Posterior cingulate gyrus (tissue), 11 donors: Measurements from ENCODE around the gene FAM8A1.
"Not testable (repeated sequence)": the region's sequence is repeated elsewhere in the genome, so short reads cannot be mapped to it uniquely, and the experiment has no call there.

ENCODE experiments used
- DNase-seq, 10 donors: peaks; one replicate each; pipeline versions ENCODE4 v3.0.0 to v3.0.0-alpha.2; 2020 to 2021; ENCODE audit warnings: mixed read lengths in 3 of 10
- intact Hi-C: fragments of 100-400 bp; cut with DNase I; formaldehyde crosslinking; loops from one replicate; pipeline ENCODE4 v1.15.1; 2023

The FAM8A1 gene, protein sequence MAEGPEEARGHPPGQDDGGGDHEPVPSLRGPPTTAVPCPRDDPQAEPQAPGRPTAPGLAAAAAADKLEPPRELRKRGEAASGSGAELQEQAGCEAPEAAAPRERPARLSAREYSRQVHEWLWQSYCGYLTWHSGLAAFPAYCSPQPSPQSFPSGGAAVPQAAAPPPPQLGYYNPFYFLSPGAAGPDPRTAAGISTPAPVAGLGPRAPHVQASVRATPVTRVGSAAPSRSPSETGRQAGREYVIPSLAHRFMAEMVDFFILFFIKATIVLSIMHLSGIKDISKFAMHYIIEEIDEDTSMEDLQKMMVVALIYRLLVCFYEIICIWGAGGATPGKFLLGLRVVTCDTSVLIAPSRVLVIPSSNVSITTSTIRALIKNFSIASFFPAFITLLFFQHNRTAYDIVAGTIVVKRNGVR

GRCh38 chr6:17599877-17600526 is at the start of gene FAM8A1:
Gene FAM8A1 (plus strand): TSS chr6:17600302. CDS start chr6:17600410, 108 bp downstream.
- intact Hi-C loops = loop anchor here (2.0 to 5.0 kb wide), 2 partner anchors 107 to 202 kb away; partner anchors contain the start of gene NUP153
- DNase-seq = peak; percentile 96 to 100 (median 98)

GRCh38 chr6:17551383-17551958 is 48.6 kb upstream of the FAM8A1 start:
- intact Hi-C loops = no loop called here

DNA sequence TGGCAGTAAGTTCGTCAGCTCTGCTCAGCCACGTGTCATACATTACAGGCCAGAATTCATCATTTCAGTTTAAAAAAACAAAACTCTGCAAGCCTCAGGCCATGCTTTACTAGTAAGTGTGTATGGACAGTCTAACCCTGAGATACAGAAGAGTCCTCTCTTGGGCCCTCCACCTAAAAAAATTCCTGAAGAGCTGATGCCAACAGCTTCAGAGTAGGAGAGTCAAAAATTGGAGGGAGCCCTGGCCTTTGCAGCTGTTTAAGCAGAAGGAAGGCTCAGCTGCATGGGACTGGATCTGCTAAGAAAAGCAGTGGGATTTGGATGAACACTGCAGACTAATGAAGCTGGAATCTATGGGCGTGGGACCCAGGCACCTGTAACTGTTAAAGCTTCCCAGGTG is 47.2 kb upstream of the FAM8A1 start:
- intact Hi-C loops = no loop called here
- DNase-seq = no peak

More at GRCh38 chr6:17551383-17551958, 48.6 kb upstream of the FAM8A1 start:
- DNase-seq = no peak

GRCh38 chr6:17556014-17556413 is 44.1 kb upstream of the FAM8A1 start:
- intact Hi-C loops = no loop called here

DNA sequence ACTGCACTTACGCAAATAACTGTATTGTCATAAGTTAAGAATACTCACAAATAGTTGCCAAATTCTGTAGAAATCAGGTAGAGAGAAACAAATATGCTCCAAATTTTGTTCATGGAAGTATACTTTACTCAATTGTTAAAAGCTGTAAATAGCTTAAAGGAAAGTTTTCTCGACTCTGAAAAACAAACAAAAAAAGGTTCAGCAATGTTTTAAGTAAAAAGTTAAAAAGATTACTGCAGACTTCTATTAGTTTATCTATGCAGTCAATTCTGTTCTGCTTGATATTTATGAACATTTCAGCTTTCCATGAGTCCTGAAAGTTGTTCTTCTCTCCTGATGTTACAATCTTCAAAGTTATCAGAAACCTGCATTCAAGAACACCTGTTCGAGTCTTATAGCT is 37.5 kb upstream of the FAM8A1 start:
- intact Hi-C loops = no loop called here
- DNase-seq = no peak

More at GRCh38 chr6:17556014-17556413, 44.1 kb upstream of the FAM8A1 start:
- no peak for DNase-seq

- intact Hi-C loops = no loop called here
- no peak for DNase-seq
These were observed 34.7 kb upstream of the FAM8A1 start for GRCh38 chr6:17565399-17565798.

- DNase-seq = no peak
- intact Hi-C loops = no loop called here
These were observed 25.1 kb upstream of the FAM8A1 start for GRCh38 chr6:17574866-17575560.

DNA sequence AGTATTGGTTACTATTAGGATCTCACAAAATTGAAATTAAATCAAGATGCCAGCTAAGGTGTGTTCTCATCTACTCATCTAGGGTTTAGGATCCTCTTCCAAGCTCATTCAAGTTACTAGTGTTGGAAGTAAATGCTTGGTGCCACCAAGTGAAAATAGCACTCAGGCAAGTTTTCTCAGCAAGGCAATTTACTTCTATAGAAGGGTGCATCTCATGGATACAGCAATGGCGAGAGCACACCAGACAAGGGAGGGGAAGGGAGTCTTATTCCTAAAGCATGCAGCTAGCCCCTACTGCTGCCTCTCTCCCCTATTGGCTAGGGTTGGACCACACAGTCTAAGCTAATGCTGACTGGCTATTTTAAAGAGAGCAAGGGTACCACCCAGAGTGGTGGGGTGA is 23.0 kb upstream of the FAM8A1 start:
- intact Hi-C loops = no loop called here
- no peak for DNase-seq

- intact Hi-C loops = loop anchor here (5.0 kb wide), 1 partner anchor 298 kb away; the partner anchor contains the start of gene RBM24
- peak in 8 of 10 donors; percentile 29 to 90 (median 38) for DNase-seq
These were observed 19.5 kb upstream of the FAM8A1 start for GRCh38 chr6:17580518-17581048.

- intact Hi-C loops = loop anchor here (5.0 kb wide), 1 partner anchor 299 kb away; the partner anchor contains the start of gene RBM24
- not testable (repeated sequence) for DNase-seq
These were observed 18.8 kb upstream of the FAM8A1 start for GRCh38 chr6:17581282-17581681.

GRCh38 chr6:17583811-17584210 is 16.3 kb upstream of the FAM8A1 start:
- no peak for DNase-seq
- intact Hi-C loops = loop anchor here (1.0 to 5.0 kb wide), 2 partner anchors 302 to 428 kb away; partner anchors contain the start of gene RBM24

- intact Hi-C loops = loop anchor here (1.0 to 5.0 kb wide), 2 partner anchors 302 to 428 kb away; partner anchors contain the start of gene RBM24
These were observed 15.8 kb upstream of the FAM8A1 start for GRCh38 chr6:17584241-17584803.

DNA sequence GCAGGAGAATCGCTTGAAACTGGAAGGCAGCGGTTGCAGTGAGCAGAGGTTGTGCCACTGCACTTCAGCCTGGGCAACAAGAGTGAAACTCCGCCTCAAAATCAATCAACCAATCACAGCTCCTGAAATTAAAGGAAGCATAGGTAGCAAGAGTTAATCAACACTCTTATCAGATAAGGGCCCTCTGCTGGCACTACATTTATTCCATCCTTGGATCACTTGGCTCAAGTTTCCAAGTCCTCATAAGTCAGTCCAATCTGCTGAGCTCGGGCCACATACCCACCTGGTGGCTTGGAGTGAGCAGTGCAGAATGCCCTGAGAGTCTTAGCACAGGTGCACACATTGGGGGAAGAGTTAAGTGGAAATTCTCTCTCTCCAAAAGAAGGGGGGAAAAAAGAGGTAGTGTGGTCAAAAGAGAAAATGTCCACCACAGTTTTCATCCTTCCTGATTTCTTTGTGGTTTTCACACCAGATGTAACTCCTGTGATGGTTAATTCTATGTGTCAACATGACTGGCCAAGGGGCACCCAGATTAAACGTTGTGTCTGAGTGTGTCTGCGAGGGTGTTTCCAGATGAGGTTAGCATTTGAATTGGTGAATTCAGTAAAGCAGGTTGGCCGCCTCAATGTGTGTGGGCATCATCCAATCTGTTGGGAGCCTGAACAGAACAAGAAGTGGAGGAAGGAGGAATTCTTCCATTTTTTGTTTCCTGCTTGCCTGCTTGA is 14.2 kb upstream of the FAM8A1 start:
- peak in 1 of 10 donors; percentile 19 for DNase-seq
- intact Hi-C loops = no loop called here

More at GRCh38 chr6:17584241-17584803, 15.8 kb upstream of the FAM8A1 start:
- peak in 1 of 10 donors; percentile 24 for DNase-seq

DNA sequence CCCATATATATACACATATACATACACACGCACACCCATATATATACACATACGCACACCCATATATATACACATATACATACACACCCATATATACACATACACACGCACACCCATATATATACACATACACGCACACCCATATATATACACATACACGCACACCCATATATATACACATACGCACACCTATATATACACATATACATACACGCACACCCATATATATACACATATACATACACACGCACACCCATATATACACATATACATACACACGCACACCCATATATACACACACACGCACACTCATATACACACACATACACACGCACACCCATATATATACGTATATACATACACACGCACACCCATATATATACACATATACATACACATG is 13.5 kb upstream of the FAM8A1 start:
- intact Hi-C loops, DNase-seq: not testable (repeated sequence)

- intact Hi-C loops = no loop called here
- no peak for DNase-seq
These were observed 12.1 kb upstream of the FAM8A1 start for GRCh38 chr6:17588011-17588410.

- intact Hi-C loops = no loop called here
- DNase-seq = peak in 3 of 10 donors; percentile 13 to 79 (median 25)
These were observed 10.6 kb upstream of the FAM8A1 start for GRCh38 chr6:17589406-17590096.

- intact Hi-C loops = no loop called here
These were observed 8.8 kb upstream of the FAM8A1 start for GRCh38 chr6:17591287-17591686.

GRCh38 chr6:17593246-17593645 is 6.9 kb upstream of the FAM8A1 start:
- DNase-seq = no peak
- intact Hi-C loops = no loop called here

More at GRCh38 chr6:17591287-17591686, 8.8 kb upstream of the FAM8A1 start:
- DNase-seq = no peak
